ENCODE measurements around the gene ZBTB8A. TPM values are rescaled to one million over a fixed set of nuclear protein-coding genes. Genes with fewer than 3 reads are reported as not detected.
"Not testable (repeated sequence)": the region's sequence is repeated elsewhere in the genome, so short reads cannot be mapped to it uniquely, and the experiment has no call there.

The ZBTB8A gene
- total RNA-seq, 2 experiments from 2014 or later: 0.16 TPM; not detected in 1

DNA sequence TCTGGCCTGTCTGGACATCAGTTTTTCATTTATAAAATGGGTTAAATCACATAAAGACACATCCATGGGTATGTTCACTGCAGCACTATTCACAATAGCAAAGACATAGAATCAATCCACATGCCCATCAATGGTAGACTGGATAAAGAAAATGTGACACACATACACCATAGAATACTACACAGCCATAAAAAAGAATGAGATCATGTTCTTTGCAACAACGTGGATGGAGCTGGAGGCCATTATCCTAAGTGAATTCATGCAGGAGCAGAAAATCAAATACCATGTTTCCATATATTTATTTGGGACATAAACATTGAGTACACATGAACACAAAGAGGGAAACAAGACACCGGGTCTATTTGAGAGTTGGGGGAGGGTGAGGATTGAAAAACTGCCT, 83.0 kb downstream of the ZBTB8A start:
- Mint-ChIP-seq H3K27me3 (no peaks in the 10 kb centered on the region), H3K4me3 (no peak overlapping the region), H3K9me3 (peaks cover 3% of the 10 kb centered on the region), H3K4me1 (ENCODE audit: low read depth) (peaks cover 32% of the 10 kb centered on the region), H3K27ac (no peak overlapping the region), H3K36me3 (ENCODE audit: low read depth) (peaks cover 51% of the 10 kb centered on the region)
- POLR2A ChIA-PET: interaction anchor here (1.3 kb wide), 1 partner anchor 29 kb away, joined by 6 read pairs; the partner anchor contains the start of gene RBBP4
- ATAC-seq (no peak), DNase-seq (no peak)
- CTCF ChIA-PET: no interaction called here
- TF ChIP-seq, protein P1, sequence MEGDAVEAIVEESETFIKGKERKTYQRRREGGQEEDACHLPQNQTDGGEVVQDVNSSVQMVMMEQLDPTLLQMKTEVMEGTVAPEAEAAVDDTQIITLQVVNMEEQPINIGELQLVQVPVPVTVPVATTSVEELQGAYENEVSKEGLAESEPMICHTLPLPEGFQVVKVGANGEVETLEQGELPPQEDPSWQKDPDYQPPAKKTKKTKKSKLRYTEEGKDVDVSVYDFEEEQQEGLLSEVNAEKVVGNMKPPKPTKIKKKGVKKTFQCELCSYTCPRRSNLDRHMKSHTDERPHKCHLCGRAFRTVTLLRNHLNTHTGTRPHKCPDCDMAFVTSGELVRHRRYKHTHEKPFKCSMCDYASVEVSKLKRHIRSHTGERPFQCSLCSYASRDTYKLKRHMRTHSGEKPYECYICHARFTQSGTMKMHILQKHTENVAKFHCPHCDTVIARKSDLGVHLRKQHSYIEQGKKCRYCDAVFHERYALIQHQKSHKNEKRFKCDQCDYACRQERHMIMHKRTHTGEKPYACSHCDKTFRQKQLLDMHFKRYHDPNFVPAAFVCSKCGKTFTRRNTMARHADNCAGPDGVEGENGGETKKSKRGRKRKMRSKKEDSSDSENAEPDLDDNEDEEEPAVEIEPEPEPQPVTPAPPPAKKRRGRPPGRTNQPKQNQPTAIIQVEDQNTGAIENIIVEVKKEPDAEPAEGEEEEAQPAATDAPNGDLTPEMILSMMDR (IDR thresholded peaks at IDR 0.05): no peak
- intact Hi-C loops (cut with micrococcal nuclease): no loop called here

DNA sequence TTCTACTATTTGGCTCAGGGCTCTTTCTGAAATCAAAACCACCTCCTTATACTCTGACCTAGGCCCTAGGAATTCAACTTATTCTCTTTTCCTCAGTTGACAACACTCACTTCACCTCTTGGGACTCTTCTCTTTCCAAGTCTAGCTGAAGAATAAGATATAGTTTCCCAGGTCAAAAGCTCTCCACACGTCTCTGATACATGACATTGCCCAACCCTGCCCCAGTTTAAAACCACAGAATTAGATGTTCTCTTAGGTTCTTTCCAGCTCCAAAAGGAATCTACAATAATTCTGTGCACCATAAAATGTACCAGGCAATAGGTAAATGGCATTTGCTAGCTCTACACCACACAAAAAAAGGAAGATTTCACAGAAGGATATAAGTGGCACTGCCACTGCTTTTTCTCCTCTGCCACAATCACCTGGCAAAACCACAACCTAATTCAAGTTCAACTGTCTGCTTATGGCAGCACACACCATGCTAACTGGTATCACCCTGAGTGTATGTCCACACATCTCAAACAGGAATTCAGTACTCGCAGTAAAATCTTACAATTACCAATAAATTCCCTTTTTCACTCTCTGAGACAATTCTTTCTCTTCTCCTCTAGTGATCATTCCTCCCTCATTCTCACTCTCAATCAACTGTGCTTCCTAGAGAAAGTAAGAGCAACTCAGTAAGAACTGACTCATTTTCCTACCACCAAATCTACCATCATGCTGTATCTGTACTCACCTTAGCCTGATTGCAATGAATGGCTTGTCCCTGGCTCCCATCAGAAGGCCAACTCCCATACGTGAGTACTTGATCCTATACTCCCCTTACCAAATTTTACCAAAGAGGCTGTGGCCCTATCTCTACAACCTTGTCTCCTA, 83.8 kb downstream of the ZBTB8A start:
- H3K4me3 Mint-ChIP-seq: no peak overlapping the region
- H3K27ac Mint-ChIP-seq: peak overlapping the region; percentile 88
- TF ChIP-seq, protein P1 (IDR thresholded peaks at IDR 0.05): no peak
- ATAC-seq (peak; percentile 67), DNase-seq (peak; percentile 14)
- H3K4me1 Mint-ChIP-seq (ENCODE audit: low read depth): peaks cover 41% of the 10 kb centered on the region
- H3K27me3 Mint-ChIP-seq: no peaks in the 10 kb centered on the region
- intact Hi-C loops (cut with micrococcal nuclease): no loop called here
- CTCF ChIA-PET: interaction anchor here (1.0 to 1.3 kb wide), 2 partner anchors 13 to 17 kb away, joined by 3 read pairs; no protein-coding TSS in a partner anchor
- POLR2A ChIA-PET: interaction anchor here (1.3 to 1.4 kb wide), 2 partner anchors 11 to 28 kb away, joined by 3 to 6 read pairs; partner anchors contain the start of gene RBBP4
- H3K9me3 Mint-ChIP-seq: peaks cover 3% of the 10 kb centered on the region
- H3K36me3 Mint-ChIP-seq (ENCODE audit: low read depth): peaks cover 59% of the 10 kb centered on the region

DNA sequence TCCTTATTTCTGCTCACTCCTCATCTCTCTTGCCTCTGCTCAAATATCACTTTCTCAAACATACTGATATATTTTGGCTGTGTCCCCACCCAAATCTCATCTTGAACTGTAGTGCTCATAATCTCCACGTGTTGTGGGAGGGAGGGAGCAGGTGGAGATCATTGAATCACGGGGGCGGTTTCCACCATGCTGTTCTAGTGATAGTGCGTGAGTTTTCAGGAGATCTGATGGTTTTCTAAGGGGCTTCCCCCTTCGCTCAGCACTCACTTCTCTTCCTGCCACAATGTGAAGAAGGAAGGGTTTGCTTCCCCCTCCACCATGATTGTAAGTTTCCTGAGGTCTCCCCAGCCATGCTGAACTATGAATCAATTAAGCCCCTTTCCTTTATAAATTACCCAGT, 84.5 kb downstream of the ZBTB8A start:
- Mint-ChIP-seq H3K36me3 (ENCODE audit: low read depth) (peaks cover 59% of the 10 kb centered on the region), H3K4me1 (ENCODE audit: low read depth) (peaks cover 41% of the 10 kb centered on the region), H3K27ac (peak overlapping the region; percentile 88), H3K9me3 (peaks cover 3% of the 10 kb centered on the region), H3K4me3 (no peak overlapping the region), H3K27me3 (no peaks in the 10 kb centered on the region)
- ATAC-seq: peak; percentile 70
- peak; percentile 74 for DNase-seq
- TF ChIP-seq, protein P1 (IDR thresholded peaks at IDR 0.05): no peak
- CTCF ChIA-PET: interaction anchor here (1.0 to 1.3 kb wide), 2 partner anchors 14 to 17 kb away, joined by 3 read pairs; no protein-coding TSS in a partner anchor
- intact Hi-C loops (cut with micrococcal nuclease): no loop called here
- POLR2A ChIA-PET: interaction anchor here (1.4 kb wide), 1 partner anchor 11 kb away, joined by 3 read pairs; no protein-coding TSS in a partner anchor

DNA sequence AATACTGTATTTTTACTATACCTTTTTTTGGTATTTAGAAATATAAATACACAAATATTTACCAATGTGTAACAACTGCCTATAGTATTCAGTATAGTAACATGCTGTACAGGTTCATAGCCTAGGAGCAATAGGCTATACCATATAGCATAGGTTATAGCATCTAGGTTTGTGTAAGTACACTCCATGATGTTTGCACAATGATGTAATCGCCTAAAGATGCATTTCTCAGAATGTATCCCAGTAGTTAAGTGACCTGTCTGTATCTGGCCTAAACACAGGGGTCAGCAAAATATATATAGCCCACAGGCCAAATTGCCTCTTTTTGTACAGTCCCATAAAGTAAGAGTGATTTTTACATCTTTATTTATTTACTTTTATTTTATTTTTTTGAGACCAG, 86.9 kb downstream of the ZBTB8A start:
- H3K4me3 Mint-ChIP-seq: no peak overlapping the region
- DNase-seq (no peak), ATAC-seq (no peak)
- H3K27ac Mint-ChIP-seq: no peak overlapping the region
- H3K27me3 Mint-ChIP-seq: no peaks in the 10 kb centered on the region
- intact Hi-C loops (cut with micrococcal nuclease): no loop called here
- ChIA-PET CTCF (no interaction called here), POLR2A (no interaction called here)
- H3K9me3 Mint-ChIP-seq: peaks cover 3% of the 10 kb centered on the region
- H3K4me1 Mint-ChIP-seq (ENCODE audit: low read depth): peaks cover 33% of the 10 kb centered on the region
- peaks cover 51% of the 10 kb centered on the region for H3K36me3 Mint-ChIP-seq (ENCODE audit: low read depth)
- TF ChIP-seq, protein P1 (IDR thresholded peaks at IDR 0.05): no peak

DNA sequence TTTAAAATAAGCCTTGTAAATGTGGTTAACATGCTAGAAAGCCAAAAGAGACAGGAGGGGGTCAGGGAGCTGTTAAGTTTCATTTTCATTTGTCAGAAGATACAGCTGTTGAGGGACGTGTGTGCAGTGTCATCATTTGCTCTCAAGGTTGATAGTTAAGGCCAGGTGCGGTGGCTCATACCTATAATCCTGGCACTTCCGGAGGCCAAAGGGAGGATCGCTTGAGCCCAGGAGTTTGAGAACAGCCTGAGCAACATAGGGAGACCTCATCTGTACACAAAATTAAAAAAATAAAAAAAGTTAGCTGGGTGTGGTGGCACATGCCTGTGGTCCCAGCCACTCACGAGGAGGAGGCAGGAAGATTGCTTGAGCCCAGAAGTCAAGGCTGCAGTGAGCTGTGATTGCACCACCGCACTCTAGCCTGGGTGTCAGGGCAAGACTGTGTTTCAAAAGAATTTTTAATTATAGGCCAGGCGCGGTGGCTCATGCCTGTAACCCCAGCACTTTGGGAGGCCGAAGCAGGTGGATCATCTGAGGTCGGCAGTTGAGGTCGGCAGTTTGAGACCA, 88.5 kb downstream of the ZBTB8A start:
- H3K27me3 Mint-ChIP-seq: no peaks in the 10 kb centered on the region
- ChIA-PET CTCF (no interaction called here), POLR2A (no interaction called here)
- peak overlapping the region; percentile 83 for H3K27ac Mint-ChIP-seq
- intact Hi-C loops (cut with micrococcal nuclease): no loop called here
- TF ChIP-seq, protein P1 (IDR thresholded peaks at IDR 0.05): no peak
- DNase-seq (peak; percentile 49), ATAC-seq (peak; percentile 56)
- H3K4me1 Mint-ChIP-seq (ENCODE audit: low read depth): peaks cover 32% of the 10 kb centered on the region
- H3K36me3 Mint-ChIP-seq (ENCODE audit: low read depth): peaks cover 44% of the 10 kb centered on the region
- peak overlapping the region; percentile 34 for H3K4me3 Mint-ChIP-seq
- H3K9me3 Mint-ChIP-seq: peaks cover 3% of the 10 kb centered on the region

DNA sequence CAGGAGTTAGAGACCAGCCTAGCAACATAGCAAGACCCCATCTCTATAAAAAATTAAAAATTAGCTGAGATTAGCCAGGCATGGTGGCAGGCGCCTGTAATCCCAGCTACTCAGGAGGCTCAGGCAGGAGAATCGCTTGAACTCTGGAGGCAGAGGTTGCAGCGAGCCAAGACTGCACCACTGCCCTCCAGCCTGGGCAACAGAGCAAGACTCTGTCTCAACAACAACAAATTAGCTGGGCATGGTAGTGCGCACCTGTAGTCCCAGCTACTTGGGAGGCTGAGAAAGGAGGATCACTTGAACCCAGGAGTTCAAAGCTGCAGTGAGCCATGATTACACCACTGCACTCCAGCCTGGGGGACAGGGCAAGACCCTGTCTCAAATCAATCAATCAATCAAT, 90.9 kb downstream of the ZBTB8A start:
- POLR2A ChIA-PET: interaction anchor here (0.6 to 1.3 kb wide), 3 partner anchors 10 to 267 kb away, joined by 3 to 5 read pairs (median 3); no protein-coding TSS in a partner anchor
- peaks cover 30% of the 10 kb centered on the region for H3K36me3 Mint-ChIP-seq (ENCODE audit: low read depth)
- ATAC-seq; intact Hi-C loops (cut with micrococcal nuclease); H3K27ac Mint-ChIP-seq; H3K9me3 Mint-ChIP-seq; H3K27me3 Mint-ChIP-seq; H3K4me3 Mint-ChIP-seq; CTCF ChIA-PET; DNase-seq: not testable (repeated sequence)
- H3K4me1 Mint-ChIP-seq (ENCODE audit: low read depth): peaks cover 18% of the 10 kb centered on the region

All from activated CD8-positive, alpha-beta T cell treated with anti-CD3 and anti-CD28 coated beads for 36 hours (primary cell).